ENCODE results near the gene PPP4R2. TPM values are rescaled to one million over a fixed set of nuclear protein-coding genes. Genes with fewer than 3 reads are reported as not detected.

PPP4R2 gene
- total RNA-seq, 4 donors from 2014 or later = 38.9 to 62.1 (median 40.8) TPM

- TF ChIP-seq, protein P1, sequence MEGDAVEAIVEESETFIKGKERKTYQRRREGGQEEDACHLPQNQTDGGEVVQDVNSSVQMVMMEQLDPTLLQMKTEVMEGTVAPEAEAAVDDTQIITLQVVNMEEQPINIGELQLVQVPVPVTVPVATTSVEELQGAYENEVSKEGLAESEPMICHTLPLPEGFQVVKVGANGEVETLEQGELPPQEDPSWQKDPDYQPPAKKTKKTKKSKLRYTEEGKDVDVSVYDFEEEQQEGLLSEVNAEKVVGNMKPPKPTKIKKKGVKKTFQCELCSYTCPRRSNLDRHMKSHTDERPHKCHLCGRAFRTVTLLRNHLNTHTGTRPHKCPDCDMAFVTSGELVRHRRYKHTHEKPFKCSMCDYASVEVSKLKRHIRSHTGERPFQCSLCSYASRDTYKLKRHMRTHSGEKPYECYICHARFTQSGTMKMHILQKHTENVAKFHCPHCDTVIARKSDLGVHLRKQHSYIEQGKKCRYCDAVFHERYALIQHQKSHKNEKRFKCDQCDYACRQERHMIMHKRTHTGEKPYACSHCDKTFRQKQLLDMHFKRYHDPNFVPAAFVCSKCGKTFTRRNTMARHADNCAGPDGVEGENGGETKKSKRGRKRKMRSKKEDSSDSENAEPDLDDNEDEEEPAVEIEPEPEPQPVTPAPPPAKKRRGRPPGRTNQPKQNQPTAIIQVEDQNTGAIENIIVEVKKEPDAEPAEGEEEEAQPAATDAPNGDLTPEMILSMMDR (IDR thresholded peaks at IDR 0.05; ENCODE audit: low read depth) = no peak
Observed at GRCh38 chr3:73100741-73101559, 104.3 kb downstream of the PPP4R2 start.

- TF ChIP-seq, protein P1 (IDR thresholded peaks at IDR 0.05; ENCODE audit: low read depth) = no peak
Observed at GRCh38 chr3:73101881-73102280, 105.3 kb downstream of the PPP4R2 start.

- TF ChIP-seq, protein P1 (IDR thresholded peaks at IDR 0.05; ENCODE audit: low read depth) = no peak
Observed at GRCh38 chr3:73107215-73107614, 110.6 kb downstream of the PPP4R2 start.

DNA sequence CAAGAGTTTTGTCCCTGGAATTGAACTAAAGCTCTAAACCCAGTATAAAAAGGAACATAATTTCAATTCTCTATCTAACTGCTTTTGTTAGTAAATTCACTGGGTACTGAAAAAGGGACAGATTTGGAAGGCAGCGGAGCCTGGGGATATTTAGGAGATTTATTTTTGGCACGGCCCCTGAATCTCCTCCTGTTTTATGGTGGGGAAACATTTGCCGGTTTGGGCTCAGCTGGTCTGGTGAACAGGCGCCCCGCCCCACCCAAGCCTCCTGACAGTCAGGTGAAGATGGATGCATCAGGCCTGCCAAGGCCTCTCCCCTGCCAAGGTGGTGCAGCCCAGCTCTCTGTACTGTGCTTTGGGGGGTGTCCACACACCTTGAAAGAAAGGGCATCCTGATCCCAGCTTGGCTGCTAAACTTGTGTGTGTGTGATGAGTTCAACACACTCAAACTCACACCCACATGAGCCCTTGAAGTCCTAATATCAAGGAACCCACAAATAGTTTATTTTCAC, 111.1 kb downstream of the PPP4R2 start:
- TF ChIP-seq, protein P1 (IDR thresholded peaks at IDR 0.05; ENCODE audit: low read depth) = no peak

DNA sequence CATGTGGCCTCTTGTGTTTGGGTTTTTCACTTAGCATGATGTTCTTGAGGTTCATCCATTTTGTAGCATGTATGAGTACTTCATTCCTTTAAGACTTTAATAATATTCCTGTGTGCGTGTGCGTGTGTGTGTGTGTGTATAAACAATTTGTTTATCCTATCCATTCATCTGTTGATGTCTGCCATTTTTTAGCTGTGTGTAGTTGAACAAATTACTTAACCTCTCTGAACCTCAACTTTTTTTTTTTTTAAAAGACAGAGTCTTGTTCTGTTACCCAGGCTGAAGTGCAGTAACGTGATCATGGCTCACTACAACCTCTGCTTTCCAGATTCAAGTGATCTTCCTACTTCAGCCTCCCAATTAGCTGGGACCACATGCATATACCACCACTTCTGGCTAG, 112.1 kb downstream of the PPP4R2 start:
- TF ChIP-seq, protein P1 (IDR thresholded peaks at IDR 0.05; ENCODE audit: low read depth) = no peak

GRCh38 chr3:73110530-73110929, 113.9 kb downstream of the PPP4R2 start:
- TF ChIP-seq, protein P1 (IDR thresholded peaks at IDR 0.05; ENCODE audit: low read depth) = no peak

- TF ChIP-seq, protein P1 (IDR thresholded peaks at IDR 0.05; ENCODE audit: low read depth) = no peak
Observed at GRCh38 chr3:73114711-73115110, 118.1 kb downstream of the PPP4R2 start.
